Tibial nerve (tissue), 3 donors: ENCODE data around the gene CNTNAP5.

Source experiments
- CTCF ChIP-seq, 5 experiments: fragments of 200-600 bp in 3 of 5; fragments of 450-650 bp in 2 of 5; sonication (generic) in 3 of 5; IDR thresholded peaks; one replicate each; pipeline ENCODE4 v1.5.1; 2016 to 2019; ENCODE audit warnings: antibody characterized with exemption in 5 of 5, mild to moderate bottlenecking in 3 of 5, moderate library complexity in 2 of 5
- POLR2A ChIP-seq, 2 donors: fragments of 450-650 bp; IDR thresholded peaks; one replicate each; pipeline ENCODE4 v1.6.1; 2017; ENCODE audit warnings: antibody characterized with exemption in 2 of 2, mild to moderate bottlenecking in 2 of 2, moderate library complexity in 2 of 2

- TF ChIP-seq POLR2A (IDR thresholded peaks at IDR 0.05) (no peak), CTCF (IDR thresholded peaks at IDR 0.05) (no peak)
Observed at GRCh38 chr2:124832521-124832920, 807.4 kb downstream of the CNTNAP5 start.
